A549 (cell line): ENCODE results near the gene CCDC117.

Source experiments
- CEBPB ChIP-seq, 2 experiments: fragments of >200 bp in 1 of 2; sonication (Bioruptor Twin) in 1 of 2; formaldehyde crosslinking in 1 of 2; IDR thresholded peaks; 2 replicates each; pipeline ENCODE4 v1.6.1; 2012 to 2016
- CHD2 ChIP-seq: fragments of 150-350 bp; IDR thresholded peaks from 2 replicates; pipeline ENCODE4 v1.6.1; 2014; ENCODE audit warnings: low read length; ENCODE audit not compliant: partially characterized antibody
- CTCF ChIP-seq: fragments of >200 bp; sonication (Bioruptor Twin); formaldehyde crosslinking; IDR thresholded peaks from 3 replicates; pipeline ENCODE4 v1.5.1; 2016
- EP300 ChIP-seq, 2 experiments: fragments of >200 bp; sonication (Bioruptor Twin); formaldehyde crosslinking; IDR thresholded peaks; 2 replicates in 1 of 2; 3 replicates in 1 of 2; pipeline ENCODE4 v1.6.1; 2016 to 2017
- JUN ChIP-seq, 2 experiments: fragments of >200 bp; sonication (Bioruptor Twin); formaldehyde crosslinking; IDR thresholded peaks; 2 replicates in 1 of 2; 3 replicates in 1 of 2; pipeline ENCODE4 v1.6.1; 2016 to 2017
- PBX3 ChIP-seq: IDR thresholded peaks from 2 replicates; pipeline ENCODE4 v1.6.1; 2012
- POLR2AphosphoS2 ChIP-seq: conservative IDR thresholded peaks from 2 replicates; pipeline ENCODE4 v1.6.1; 2012; ENCODE audit warnings: low read length, improper control_type of control experiment, inconsistent platforms
- RFX5 ChIP-seq: fragments of 450-650 bp; IDR thresholded peaks from 2 replicates; pipeline ENCODE4 v1.7.1; 2014; ENCODE audit warnings: antibody characterized with exemption, mild to moderate bottlenecking, moderate library complexity
- TF ChIP-seq, protein P1 (sequence below): fragments of 150-350 bp; IDR thresholded peaks from 2 replicates; pipeline ENCODE4 v1.6.1; 2014; ENCODE audit warnings: low read depth, mild to moderate bottlenecking, low read length

DNA sequence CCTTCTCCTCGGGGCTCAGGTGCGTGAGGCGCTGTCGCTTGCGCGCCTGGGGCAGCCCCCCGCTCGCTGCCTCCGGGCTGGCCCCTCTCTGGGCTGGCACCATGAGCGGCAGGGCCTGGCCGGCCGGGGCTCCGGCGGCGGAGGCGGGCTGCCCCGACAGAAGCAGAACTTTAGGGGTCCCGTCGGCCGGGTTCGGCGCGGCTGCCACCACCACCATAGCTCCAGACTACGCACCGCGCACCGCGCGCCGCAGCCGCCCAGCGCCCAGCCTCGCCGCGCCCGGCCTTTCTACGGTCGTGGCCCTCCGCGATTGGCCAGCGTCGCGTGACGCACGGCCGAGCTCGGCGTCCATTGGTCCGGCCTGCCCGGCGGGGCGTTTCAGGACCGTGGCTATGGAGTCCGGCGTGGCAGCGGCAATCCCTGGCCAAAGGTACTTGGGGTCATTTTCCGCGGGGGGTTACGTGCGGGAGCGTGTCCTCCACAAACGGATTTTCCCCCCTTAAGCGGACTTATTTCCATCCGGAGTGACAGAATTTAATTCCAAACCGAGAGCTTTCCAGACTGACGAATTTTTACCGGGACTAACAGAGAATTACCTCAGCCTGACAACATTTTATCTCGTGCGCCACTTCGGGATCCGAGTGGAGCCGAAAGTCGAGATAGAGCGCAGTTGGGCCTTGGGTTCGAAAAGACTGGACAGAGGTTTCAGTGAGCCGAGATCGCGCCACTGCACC lies 28.0 kb downstream of the CCDC117 start, which contains the start of gene XBP1:
- TF ChIP-seq CTCF (no peak), RFX5 (peak; percentile 77; the same call in 1 of the 2 replicates), PBX3 (no peak), CHD2 (no peak), EP300 (IDR thresholded peaks at IDR 0.05) (no peak), CEBPB (IDR thresholded peaks at IDR 0.05) (no peak), POLR2AphosphoS2 (no peak), JUN (IDR thresholded peaks at IDR 0.05) (peak; percentile 53 to 94; a peak in 4 of 5 replicates)
- TF ChIP-seq, protein P1, sequence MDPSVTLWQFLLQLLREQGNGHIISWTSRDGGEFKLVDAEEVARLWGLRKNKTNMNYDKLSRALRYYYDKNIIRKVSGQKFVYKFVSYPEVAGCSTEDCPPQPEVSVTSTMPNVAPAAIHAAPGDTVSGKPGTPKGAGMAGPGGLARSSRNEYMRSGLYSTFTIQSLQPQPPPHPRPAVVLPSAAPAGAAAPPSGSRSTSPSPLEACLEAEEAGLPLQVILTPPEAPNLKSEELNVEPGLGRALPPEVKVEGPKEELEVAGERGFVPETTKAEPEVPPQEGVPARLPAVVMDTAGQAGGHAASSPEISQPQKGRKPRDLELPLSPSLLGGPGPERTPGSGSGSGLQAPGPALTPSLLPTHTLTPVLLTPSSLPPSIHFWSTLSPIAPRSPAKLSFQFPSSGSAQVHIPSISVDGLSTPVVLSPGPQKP: no peak
